Brain pericyte (primary cell): ENCODE data around the gene IGBP1.
"Not testable (repeated sequence)": the region's sequence is repeated elsewhere in the genome, so short reads cannot be mapped to it uniquely, and the experiment has no call there.

ENCODE experiments used
- DNase-seq: peaks from one replicate; pipeline ENCODE4 v3.0.0-alpha.2; 2012; ENCODE audit warnings: low read depth, low spot score

IGBP1 gene

DNA sequence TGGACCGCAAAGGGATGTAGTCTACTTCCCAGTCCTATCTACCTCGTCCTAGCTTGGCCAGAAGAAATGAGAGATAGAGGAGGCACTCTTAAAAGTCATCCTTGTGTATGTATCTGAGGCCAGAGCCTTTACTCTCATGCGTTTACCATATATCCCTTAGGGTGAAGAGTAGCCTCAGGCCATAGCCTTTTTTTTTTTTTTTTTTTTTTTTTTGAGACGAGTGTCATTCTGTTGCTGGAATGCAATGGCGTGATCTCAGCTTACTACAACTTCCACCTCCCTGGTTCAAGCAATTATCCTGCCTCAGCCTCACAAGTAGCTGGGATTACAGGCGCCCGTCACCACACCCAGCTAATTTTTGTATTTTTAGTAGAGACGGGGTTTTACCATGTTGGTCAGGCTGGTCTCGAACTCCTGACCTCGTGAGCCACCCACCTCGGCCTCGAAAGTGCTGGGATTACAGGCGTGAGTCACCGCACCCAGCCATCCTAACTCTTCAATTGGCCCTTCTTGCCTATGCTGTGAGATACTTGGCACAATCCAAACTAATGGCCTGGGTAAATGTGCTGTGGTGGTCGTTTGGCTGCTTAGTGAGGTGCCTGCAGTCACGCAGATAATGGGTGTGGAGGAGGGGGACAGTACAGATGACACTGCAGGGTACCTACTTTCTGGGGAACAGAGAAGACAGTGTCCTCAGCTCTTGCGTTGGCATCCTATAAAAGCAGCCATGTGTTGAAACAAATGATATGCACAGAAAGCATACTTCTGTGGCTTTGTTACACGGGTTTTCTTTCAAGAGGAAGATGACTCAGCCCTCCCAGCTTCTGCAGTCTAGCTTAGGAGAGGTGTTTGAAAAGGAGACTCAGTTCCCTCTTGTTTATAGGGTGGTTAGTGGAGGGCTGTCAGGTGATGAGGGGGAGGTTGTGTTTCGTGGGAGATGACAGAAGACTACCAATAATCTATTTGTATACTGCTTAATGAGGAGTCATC lies 33.6 kb downstream of the IGBP1 start:
- no peak for DNase-seq

DNA sequence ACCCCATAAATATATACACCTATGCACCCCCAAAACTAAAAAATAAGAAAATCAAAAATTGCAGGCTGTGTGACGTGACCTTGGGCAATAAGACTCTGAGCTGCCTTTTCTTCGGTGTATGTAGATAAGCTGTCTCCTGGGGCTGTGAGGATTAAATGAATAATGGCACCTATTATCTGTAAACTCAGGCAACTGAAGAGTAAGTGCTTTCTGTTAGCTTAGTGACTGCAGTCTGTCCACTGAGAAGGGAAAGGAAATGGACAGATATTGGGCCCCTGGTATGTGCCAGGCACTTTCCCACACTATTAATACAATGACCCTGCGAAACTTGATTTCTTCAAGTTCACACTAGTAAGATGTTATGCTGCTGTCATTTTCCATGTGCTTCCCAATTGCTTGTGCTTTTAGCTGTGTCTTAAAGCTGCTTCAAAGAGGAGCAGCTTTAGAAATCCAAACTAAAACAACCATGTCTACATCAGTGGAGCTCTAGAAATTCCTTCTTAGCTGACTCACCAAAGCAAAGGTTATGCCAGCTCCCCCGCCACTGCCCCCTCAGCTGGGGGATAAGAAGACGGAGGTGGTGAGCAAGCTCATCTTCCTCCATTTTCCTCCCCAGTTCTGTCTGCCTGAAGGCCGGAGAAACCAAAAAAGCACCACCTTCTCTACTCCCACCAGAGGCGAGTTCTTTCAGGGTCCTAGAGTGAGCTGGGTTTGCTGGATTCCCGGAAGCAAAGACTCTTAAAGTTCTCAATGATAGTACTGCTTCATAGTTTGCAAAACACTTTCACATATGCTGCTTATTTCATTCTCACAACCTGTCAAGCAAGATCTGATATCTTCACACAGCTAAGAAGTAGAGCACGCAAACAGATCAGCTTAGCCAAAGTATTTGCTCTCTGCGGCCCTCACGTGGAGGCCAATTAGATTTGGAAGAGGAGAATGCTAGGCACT lies 35.3 kb downstream of the IGBP1 start:
- peak; percentile 6 for DNase-seq

DNA sequence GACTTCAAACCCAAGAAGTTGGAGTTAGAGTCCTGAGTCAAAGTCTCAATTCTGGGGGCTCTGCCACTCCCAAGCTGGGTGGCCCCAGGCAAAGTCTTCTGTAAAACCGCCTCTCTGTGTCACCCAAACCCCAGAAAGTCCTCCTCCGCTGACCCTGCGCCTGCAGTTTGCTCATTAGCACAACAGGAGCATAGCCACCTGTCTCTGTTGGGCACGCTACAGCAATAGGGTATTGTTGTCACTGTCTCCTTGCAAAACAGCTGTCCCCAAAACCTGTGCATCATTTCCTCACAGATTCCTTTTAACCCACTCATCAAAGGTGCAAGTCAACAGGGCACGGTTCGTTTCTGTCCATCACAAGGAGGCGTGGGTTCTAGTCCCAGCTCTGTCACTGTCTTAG lies 36.0 kb downstream of the IGBP1 start:
- DNase-seq = no peak

- DNase-seq = no peak
Observed at GRCh38 chrX:70171624-70172023, 38.4 kb downstream of the IGBP1 start.

DNA sequence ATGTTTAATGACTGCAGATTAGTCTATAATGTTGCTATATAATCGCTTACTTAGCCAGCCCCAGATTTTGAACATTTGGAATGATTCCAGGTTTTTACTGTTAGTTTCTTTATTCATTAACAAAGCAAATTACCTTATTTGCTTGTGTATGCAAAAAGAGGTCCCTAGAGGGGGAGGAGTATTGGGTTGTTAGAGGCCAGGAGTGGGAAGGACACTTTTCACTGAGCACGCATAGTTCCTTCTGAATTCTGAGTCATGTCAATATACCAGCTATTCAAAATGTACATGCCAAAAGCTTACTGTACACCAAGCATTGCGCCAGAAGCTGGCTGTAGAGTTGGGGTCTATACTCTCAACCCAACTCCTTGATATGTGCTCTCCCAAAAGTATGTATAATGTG lies 39.0 kb downstream of the IGBP1 start:
- DNase-seq = no peak

- no peak for DNase-seq
Observed at GRCh38 chrX:70172964-70173363, 39.7 kb downstream of the IGBP1 start.

DNA sequence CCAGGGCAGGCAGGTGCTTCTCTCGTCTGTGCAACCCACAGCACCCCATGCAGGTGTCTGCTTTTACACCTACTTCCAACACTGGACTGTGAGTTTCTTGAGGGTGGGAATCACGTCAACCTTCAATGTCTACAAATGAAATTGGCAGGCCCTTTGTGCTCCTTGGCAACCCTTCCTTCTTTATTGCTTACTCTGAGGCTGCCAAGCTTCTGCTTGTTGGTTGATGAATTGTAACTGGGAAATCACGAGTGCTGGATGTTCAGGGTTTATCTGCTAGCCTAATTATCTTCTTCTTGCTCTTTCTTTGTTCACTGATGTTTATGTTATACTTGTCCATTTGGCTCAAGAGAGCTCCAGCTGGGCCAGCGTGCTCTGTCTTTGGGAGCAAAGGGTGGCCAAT lies 41.5 kb downstream of the IGBP1 start:
- DNase-seq = no peak

- no peak for DNase-seq
Observed at GRCh38 chrX:70175338-70175737, 42.1 kb downstream of the IGBP1 start.

GRCh38 chrX:70176938-70177533 lies 43.8 kb downstream of the IGBP1 start, which contains the start of gene DGAT2L6:
TSS of gene DGAT2L6 (plus strand) at chrX:70177483. CDS start at chrX:70177583, 100 bp downstream.
- DNase-seq = no peak

- DNase-seq = no peak
Observed at GRCh38 chrX:70183091-70183490, 49.8 kb downstream of the IGBP1 start.

GRCh38 chrX:70190225-70190624 lies 57.0 kb downstream of the IGBP1 start:
- DNase-seq = no peak

- DNase-seq = no peak
Observed at GRCh38 chrX:70196961-70197720, 63.9 kb downstream of the IGBP1 start.

DNA sequence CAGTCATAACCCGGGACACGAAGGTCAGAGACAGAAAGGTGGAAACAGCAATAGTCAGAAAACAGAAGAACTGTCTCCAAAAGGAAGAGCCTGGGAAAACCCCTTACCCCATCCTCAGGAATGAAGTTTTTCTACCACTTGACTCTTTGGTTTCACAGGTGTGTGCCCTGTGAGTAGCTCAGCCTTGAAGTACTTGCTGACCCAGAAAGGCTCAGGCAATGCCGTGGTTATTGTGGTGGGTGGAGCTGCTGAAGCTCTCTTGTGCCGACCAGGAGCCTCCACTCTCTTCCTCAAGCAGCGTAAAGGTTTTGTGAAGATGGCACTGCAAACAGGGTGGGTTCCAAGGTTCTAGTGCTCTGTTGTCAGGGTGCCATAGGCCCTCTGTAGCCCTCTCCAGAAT lies 68.5 kb downstream of the IGBP1 start:
- DNase-seq = no peak

- no peak for DNase-seq
Observed at GRCh38 chrX:70208479-70208878, 75.2 kb downstream of the IGBP1 start.

GRCh38 chrX:70209570-70209969 lies 76.3 kb downstream of the IGBP1 start:
- not testable (repeated sequence) for DNase-seq
